ENCODE measurements around the gene SMIM36. TPM values are rescaled to one million over a fixed set of nuclear protein-coding genes. Genes with fewer than 3 reads are reported as not detected.

The SMIM36 gene
- total RNA-seq, 4 donors from 2014 or later, result not detected

GRCh38 chr17:55440391-55440790, 70.9 kb downstream of the SMIM36 start:
- Histone ChIP-seq H3K36me3 (no peaks in the 10 kb centered on the region), H3K4me1 (peaks cover 10 to 69% (median 63%) of the 10 kb centered on the region in 4 donors), H3K27me3 (no peaks in the 10 kb centered on the region), H3K9me3 (no peaks in the 10 kb centered on the region), H3K27ac (replicated peaks in 1 of 4) (peak overlapping the region; percentile 78 to 92 (median 86)), H3K4me3 (no peak overlapping the region)
- DNase-seq (ENCODE audit: extremely low spot score), result no peak
- intact Hi-C loops (cut with DNase I), result no loop called here
- TF ChIP-seq POLR2AphosphoS5 (IDR thresholded peaks at IDR 0.05) (peak; percentile 10 to 11), EP300 (IDR thresholded peaks at IDR 0.05) (no peak)
- WGBS, result 49% methylated on average over 3 of the region's 3 CpGs

GRCh38 chr17:55437159-55437605, 74.1 kb downstream of the SMIM36 start:
- H3K27me3 ChIP-seq, result no peaks in the 10 kb centered on the region
- WGBS, result 22% methylated on average over 4 of the region's 5 CpGs
- no peak overlapping the region for H3K4me3 ChIP-seq
- no peaks in the 10 kb centered on the region for H3K36me3 ChIP-seq
- H3K27ac ChIP-seq (replicated peaks in 1 of 4), result peak overlapping the region in 3 of 4 donors; percentile 26 to 46 (median 30)
- peaks cover 6 to 60% (median 53%) of the 10 kb centered on the region in 4 donors for H3K4me1 ChIP-seq
- no peaks in the 10 kb centered on the region for H3K9me3 ChIP-seq
- intact Hi-C loops (cut with DNase I), result no loop called here
- DNase-seq (ENCODE audit: extremely low spot score), result no peak
- TF ChIP-seq CTCF (IDR thresholded peaks at IDR 0.05) (no peak), POLR2AphosphoS5 (IDR thresholded peaks at IDR 0.05) (no peak)

- 91% methylated on average over 4 of the region's 4 CpGs for WGBS
- H3K27me3 ChIP-seq, result no peaks in the 10 kb centered on the region
- no peak overlapping the region for H3K4me3 ChIP-seq
- peaks cover 0 to 55% (median 46%) of the 10 kb centered on the region in 4 donors for H3K4me1 ChIP-seq
- no peaks in the 10 kb centered on the region for H3K36me3 ChIP-seq
- no peak for DNase-seq (ENCODE audit: extremely low spot score)
- H3K27ac ChIP-seq (replicated peaks in 1 of 4), result peak overlapping the region in 2 of 4 donors; percentile 6 to 46
- TF ChIP-seq POLR2A (IDR thresholded peaks at IDR 0.05; ENCODE audit: low read depth) (no peak), EP300 (IDR thresholded peaks at IDR 0.05) (no peak), POLR2AphosphoS5 (IDR thresholded peaks at IDR 0.05) (no peak), CTCF (IDR thresholded peaks at IDR 0.05) (no peak)
- intact Hi-C loops (cut with DNase I), result no loop called here
- H3K9me3 ChIP-seq, result no peaks in the 10 kb centered on the region
Measured at GRCh38 chr17:55436224-55437158, 74.8 kb downstream of the SMIM36 start.

- intact Hi-C loops (cut with DNase I), result no loop called here
- no peak for DNase-seq (ENCODE audit: extremely low spot score)
- peaks cover 6 to 53% (median 45%) of the 10 kb centered on the region in 4 donors for H3K4me1 ChIP-seq
- TF ChIP-seq EP300 (IDR thresholded peaks at IDR 0.05) (no peak), POLR2A (IDR thresholded peaks at IDR 0.05; ENCODE audit: low read depth) (no peak), POLR2AphosphoS5 (IDR thresholded peaks at IDR 0.05) (no peak)
- no peaks in the 10 kb centered on the region for H3K36me3 ChIP-seq
- H3K9me3 ChIP-seq, result no peaks in the 10 kb centered on the region
- H3K4me3 ChIP-seq, result no peak overlapping the region
- H3K27ac ChIP-seq (replicated peaks in 1 of 4), result no peak overlapping the region
- 95% methylated on average over 4 of the region's 4 CpGs for WGBS
- no peaks in the 10 kb centered on the region for H3K27me3 ChIP-seq
Measured at GRCh38 chr17:55435408-55435807, 75.8 kb downstream of the SMIM36 start.

- peak overlapping the region in 2 of 4 donors; percentile 58 for H3K27ac ChIP-seq (replicated peaks in 1 of 4)
- no peak overlapping the region for H3K4me3 ChIP-seq
Measured at GRCh38 chr17:55434721-55435120, 76.5 kb downstream of the SMIM36 start.

More at GRCh38 chr17:55434721-55435120, 76.5 kb downstream of the SMIM36 start:
- no peaks in the 10 kb centered on the region for H3K36me3 ChIP-seq
- WGBS, result 93% methylated on average over 1 of the region's 1 CpG
- intact Hi-C loops (cut with DNase I), result no loop called here
- TF ChIP-seq POLR2AphosphoS5 (IDR thresholded peaks at IDR 0.05), result no peak
- TF ChIP-seq POLR2A (IDR thresholded peaks at IDR 0.05; ENCODE audit: low read depth), result no peak
- no peak for TF ChIP-seq CTCF (IDR thresholded peaks at IDR 0.05)
- TF ChIP-seq EP300 (IDR thresholded peaks at IDR 0.05), result no peak
- H3K27me3 ChIP-seq, result no peaks in the 10 kb centered on the region
- H3K9me3 ChIP-seq, result no peaks in the 10 kb centered on the region
- DNase-seq (ENCODE audit: extremely low spot score), result no peak
- peaks cover 6 to 48% (median 39%) of the 10 kb centered on the region in 4 donors for H3K4me1 ChIP-seq
